ENCODE results near the gene RASGRF1.

Gene RASGRF1

GRCh38 chr15:79129235-79129634 is 38.7 kb upstream of the RASGRF1 start:
- Histone ChIP-seq H3K9me2 (replicated peaks; ENCODE audit: insufficient read depth, low read length) (no peaks in the 10 kb centered on the region), H4K20me1 (ENCODE audit: insufficient read depth, low read length) (no peaks in the 10 kb centered on the region), H3K27ac (ENCODE audit: low read length) (no peak overlapping the region), H3K4me1 (ENCODE audit: low read length) (no peaks in the 10 kb centered on the region), H3K36me3 (replicated peaks; ENCODE audit: insufficient read depth, low read length) (no peaks in the 10 kb centered on the region), H3K9ac (ENCODE audit: low read length) (no peak overlapping the region), H2AFZ (ENCODE audit: low read length) (no peak overlapping the region), H3K4me2 (ENCODE audit: low read depth, low read length) (no peak overlapping the region), H3K4me3 (ENCODE audit: low read length) (no peak overlapping the region), H3K27me3 (replicated peaks; ENCODE audit: insufficient read depth, low read length) (no peaks in the 10 kb centered on the region), H3K79me2 (ENCODE audit: low read length) (no peaks in the 10 kb centered on the region), H3K9me3 (replicated peaks; ENCODE audit: insufficient read depth, low read length) (no peaks in the 10 kb centered on the region), H3F3A (ENCODE audit: insufficient read depth, low read length) (no peaks in the 10 kb centered on the region)
- TF ChIP-seq EZH2 (optimal IDR thresholded peaks at IDR 0.05; ENCODE audit: low read depth, low read length): no peak
- no peak for TF ChIP-seq EZH2phosphoT487 (IDR thresholded peaks at IDR 0.05; ENCODE audit: low read length)
- TF ChIP-seq, protein P1, sequence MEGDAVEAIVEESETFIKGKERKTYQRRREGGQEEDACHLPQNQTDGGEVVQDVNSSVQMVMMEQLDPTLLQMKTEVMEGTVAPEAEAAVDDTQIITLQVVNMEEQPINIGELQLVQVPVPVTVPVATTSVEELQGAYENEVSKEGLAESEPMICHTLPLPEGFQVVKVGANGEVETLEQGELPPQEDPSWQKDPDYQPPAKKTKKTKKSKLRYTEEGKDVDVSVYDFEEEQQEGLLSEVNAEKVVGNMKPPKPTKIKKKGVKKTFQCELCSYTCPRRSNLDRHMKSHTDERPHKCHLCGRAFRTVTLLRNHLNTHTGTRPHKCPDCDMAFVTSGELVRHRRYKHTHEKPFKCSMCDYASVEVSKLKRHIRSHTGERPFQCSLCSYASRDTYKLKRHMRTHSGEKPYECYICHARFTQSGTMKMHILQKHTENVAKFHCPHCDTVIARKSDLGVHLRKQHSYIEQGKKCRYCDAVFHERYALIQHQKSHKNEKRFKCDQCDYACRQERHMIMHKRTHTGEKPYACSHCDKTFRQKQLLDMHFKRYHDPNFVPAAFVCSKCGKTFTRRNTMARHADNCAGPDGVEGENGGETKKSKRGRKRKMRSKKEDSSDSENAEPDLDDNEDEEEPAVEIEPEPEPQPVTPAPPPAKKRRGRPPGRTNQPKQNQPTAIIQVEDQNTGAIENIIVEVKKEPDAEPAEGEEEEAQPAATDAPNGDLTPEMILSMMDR (IDR thresholded peaks at IDR 0.05; ENCODE audit: low read length): no peak
- no peak for DNase-seq

DNA sequence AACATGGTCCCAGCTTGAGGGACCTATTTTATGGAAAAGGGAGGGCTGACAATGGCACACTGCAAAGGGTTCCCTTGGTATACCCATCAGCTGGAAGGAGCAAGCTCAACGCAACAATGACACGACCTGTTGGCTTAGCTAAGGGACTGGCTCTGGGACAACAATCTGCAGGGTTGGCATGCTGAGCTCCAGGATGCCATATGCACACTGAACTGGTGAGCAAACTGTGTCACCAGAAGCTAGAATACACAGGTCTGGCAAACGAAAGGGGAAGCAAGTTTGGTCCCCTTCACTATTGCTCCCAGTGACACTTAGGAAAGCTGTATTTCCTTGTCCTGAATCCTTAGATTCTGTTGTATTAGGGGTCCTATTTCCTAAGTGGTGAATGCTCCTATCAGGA is 38.0 kb upstream of the RASGRF1 start:
- no peaks in the 10 kb centered on the region for H4K20me1 ChIP-seq (ENCODE audit: insufficient read depth, low read length)
- no peaks in the 10 kb centered on the region for H3K79me2 ChIP-seq (ENCODE audit: low read length)
- DNase-seq: no peak
- TF ChIP-seq, protein P1 (IDR thresholded peaks at IDR 0.05; ENCODE audit: low read length): no peak
- TF ChIP-seq EZH2 (optimal IDR thresholded peaks at IDR 0.05; ENCODE audit: low read depth, low read length): no peak
- H3K36me3 ChIP-seq (replicated peaks; ENCODE audit: insufficient read depth, low read length): no peaks in the 10 kb centered on the region
- no peaks in the 10 kb centered on the region for H3F3A ChIP-seq (ENCODE audit: insufficient read depth, low read length)
- no peak overlapping the region for H3K27ac ChIP-seq (ENCODE audit: low read length)
- no peak overlapping the region for H3K4me2 ChIP-seq (ENCODE audit: low read depth, low read length)
- no peaks in the 10 kb centered on the region for H3K27me3 ChIP-seq (replicated peaks; ENCODE audit: insufficient read depth, low read length)
- no peak overlapping the region for H3K9ac ChIP-seq (ENCODE audit: low read length)
- no peaks in the 10 kb centered on the region for H3K9me2 ChIP-seq (replicated peaks; ENCODE audit: insufficient read depth, low read length)
- no peak overlapping the region for H2AFZ ChIP-seq (ENCODE audit: low read length)
- no peaks in the 10 kb centered on the region for H3K4me1 ChIP-seq (ENCODE audit: low read length)
- no peak overlapping the region for H3K4me3 ChIP-seq (ENCODE audit: low read length)
- H3K9me3 ChIP-seq (replicated peaks; ENCODE audit: insufficient read depth, low read length): no peaks in the 10 kb centered on the region

GRCh38 chr15:79124388-79124787 is 33.8 kb upstream of the RASGRF1 start:
- no peak for DNase-seq
- TF ChIP-seq EZH2 (optimal IDR thresholded peaks at IDR 0.05; ENCODE audit: low read depth, low read length) (no peak), EZH2phosphoT487 (IDR thresholded peaks at IDR 0.05; ENCODE audit: low read length) (no peak)
- TF ChIP-seq, protein P1 (IDR thresholded peaks at IDR 0.05; ENCODE audit: low read length): no peak
- no peaks in the 10 kb centered on the region for H3K4me1 ChIP-seq (ENCODE audit: low read length)
- H3K9ac ChIP-seq (ENCODE audit: low read length): no peak overlapping the region
- no peak overlapping the region for H3K27ac ChIP-seq (ENCODE audit: low read length)
- H3K27me3 ChIP-seq (replicated peaks; ENCODE audit: insufficient read depth, low read length): no peaks in the 10 kb centered on the region
- no peaks in the 10 kb centered on the region for H3K9me3 ChIP-seq (replicated peaks; ENCODE audit: insufficient read depth, low read length)
- H3F3A ChIP-seq (ENCODE audit: insufficient read depth, low read length): no peaks in the 10 kb centered on the region
- H3K36me3 ChIP-seq (replicated peaks; ENCODE audit: insufficient read depth, low read length): no peaks in the 10 kb centered on the region
- no peaks in the 10 kb centered on the region for H4K20me1 ChIP-seq (ENCODE audit: insufficient read depth, low read length)
- no peak overlapping the region for H3K4me2 ChIP-seq (ENCODE audit: low read depth, low read length)
- H3K9me2 ChIP-seq (replicated peaks; ENCODE audit: insufficient read depth, low read length): no peaks in the 10 kb centered on the region
- H2AFZ ChIP-seq (ENCODE audit: low read length): no peak overlapping the region
- no peaks in the 10 kb centered on the region for H3K79me2 ChIP-seq (ENCODE audit: low read length)
- H3K4me3 ChIP-seq (ENCODE audit: low read length): no peak overlapping the region

Measured in MM.1S (cell line).